Urothelium cell line (cell line): Measurements from ENCODE around the gene MYO1G.

Experiments
- DNase-seq: peaks from one replicate; pipeline ENCODE4 v3.0.0; 2011; ENCODE audit warnings: low spot score, mixed read lengths
- FAIRE-seq: peaks from 2 replicates; lab custom pipeline; 2011; peaks lifted over from hg19 to GRCh38; lab: Jason Lieb, UNC

Gene MYO1G

DNA sequence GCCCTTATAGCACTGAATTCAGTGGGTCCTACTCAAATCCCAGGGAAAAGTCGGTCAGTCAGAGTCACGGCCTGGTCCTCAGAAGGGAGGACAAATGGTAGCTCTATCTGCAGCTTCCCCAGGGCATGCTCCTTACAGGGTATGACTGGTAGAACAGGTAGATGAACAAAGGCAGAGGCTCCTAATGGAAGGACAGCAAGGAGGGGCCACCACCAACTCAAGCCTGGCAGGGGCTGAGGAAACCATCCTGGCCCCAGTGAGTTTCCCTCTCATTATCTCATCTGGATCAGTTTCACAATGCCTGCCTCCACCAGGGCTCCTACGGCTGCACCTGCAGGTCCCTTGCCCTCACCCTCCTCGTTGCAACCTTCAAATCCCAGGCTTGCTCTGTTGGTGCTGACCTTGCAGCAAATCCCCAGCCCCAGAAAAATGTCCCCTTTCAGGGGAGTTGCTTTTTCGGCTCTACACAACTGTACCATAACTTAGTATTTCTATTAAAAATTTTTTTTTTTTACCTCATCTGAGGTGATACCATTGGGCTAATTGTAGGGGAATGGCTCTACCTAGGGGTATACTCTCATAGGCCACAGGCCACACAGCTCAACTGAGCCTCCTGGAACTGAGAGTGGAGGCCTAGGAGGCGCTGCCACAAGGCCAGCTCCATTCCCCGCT, 2.4 kb upstream of the MYO1G start:
- no peak for FAIRE-seq
- no peak for DNase-seq

DNA sequence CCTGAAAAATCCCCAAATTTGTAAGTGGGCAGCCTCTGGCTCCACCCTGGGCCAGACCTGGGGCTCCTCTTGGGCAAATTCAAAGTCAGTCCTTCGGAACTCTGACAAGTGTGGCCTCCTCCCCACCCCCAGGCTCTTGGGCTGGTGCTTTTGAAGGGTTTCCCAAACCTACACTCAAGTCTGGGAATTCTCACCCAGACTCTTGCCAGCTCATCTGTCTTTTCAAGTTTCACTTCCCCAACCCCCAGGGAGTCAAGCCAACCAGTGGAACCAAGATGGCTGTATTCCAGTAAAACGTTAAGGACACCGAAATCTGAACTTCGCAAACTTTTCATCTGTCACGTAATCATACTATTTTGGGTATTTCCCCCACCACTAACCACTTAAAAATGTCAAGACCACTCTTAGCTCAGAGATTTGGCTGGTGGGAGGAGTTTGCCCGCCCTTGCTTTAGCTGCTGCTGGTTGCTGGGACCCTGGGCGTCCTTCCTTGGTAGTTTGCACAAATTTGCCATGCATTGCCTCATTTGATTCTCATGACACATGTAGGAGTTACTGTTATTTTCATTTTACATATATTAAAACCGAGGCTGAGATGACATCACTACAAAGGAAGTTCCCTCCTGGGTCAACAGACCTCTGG, 1.7 kb upstream of the MYO1G start:
- DNase-seq (no peak), FAIRE-seq (no peak)

DNA sequence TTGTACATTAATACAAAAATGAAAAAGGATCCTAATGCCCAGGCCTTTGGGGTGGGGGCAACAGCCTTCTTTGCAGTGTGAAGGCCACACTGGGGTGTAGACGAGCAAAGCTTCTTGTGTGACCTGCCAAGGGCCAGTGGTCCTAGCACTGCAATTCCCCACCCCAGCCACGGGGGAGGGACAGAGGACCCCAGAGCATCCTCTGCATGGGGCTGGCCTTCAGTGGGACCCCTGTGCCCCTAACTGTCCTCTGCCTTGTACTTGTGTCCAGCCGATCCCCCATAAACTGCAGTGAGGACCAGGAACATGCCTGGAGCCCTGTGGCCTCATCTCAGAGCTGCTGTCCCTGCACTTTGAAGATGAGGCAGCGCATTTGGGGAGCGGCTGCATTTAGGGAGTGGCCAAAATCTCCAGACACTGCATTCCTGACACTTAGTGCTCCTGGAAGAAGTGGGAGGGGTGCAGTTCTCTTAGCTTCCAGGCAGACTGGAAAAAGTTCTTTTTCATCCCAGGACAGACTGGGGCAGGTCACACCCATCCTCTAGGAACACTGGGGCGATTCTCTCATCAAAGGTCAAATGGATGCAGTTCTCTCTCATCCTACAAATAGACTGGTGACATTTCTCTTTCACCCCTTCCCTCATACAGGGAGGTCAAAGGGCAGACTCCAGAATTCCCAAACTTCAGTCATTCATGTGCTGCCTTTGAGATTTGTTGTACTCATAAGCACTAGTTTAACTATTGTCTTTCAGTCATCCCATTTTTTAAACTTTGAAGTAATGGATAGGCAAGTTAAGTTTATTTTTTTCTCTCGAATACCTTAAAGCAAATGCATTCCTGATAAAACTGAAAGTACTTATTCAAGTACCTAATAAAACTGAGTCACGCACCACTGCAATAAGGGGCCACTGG, 922 bp upstream of the MYO1G start:
- FAIRE-seq = no peak
- DNase-seq = no peak

DNA sequence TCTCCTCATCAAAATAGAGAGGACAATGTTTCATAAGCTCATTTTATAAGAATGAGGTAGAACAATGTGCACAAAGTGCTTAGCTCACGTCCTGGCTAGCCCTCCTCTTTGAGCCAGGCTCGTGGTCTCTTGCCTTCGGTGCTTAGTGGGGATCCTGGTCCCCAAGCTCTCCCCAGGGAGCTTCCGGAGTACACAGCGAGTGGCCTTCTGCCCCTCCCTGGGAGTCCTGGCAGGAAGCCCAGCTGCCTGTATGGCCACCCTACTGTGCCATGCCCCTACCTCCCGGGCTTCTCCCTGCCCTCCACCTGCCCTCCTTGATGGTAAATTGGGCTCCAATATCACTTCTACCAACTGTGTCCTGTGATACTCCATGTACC, 868 bp downstream of the MYO1G start:
- DNase-seq = no peak
- FAIRE-seq = no peak

DNA sequence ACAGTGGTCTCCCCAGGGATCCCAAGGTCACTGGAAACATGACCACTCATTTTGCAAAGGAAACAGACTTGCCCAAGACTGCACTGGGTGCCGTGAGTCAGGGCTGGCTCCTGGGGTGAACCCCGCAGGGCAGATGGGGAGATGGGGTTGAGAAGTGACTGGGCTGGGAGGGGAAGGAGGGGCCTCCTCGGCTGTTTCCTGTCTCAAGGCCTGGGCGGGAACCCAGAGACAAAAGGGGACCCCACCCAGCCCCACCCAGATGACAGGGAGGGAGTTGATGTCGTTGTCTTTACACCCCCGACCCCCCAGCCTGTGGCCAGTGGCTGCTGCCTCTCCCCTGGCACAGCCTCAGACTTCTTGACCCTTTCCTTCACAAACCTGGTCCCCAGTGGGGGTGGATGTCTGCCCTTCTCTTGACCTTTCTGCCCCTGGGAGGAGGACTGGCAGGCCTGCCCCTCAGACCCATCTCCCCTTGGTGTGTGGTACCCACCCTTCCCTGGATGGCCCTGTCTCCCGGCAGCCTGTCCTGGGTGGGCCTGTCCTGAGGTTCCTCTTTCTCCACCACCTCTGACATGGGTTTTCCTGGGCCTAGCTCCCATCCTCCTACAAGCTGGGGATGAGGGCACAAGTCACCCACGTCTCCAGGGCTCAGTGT, 1.4 kb downstream of the MYO1G start:
- FAIRE-seq (no peak), DNase-seq (no peak)

DNA sequence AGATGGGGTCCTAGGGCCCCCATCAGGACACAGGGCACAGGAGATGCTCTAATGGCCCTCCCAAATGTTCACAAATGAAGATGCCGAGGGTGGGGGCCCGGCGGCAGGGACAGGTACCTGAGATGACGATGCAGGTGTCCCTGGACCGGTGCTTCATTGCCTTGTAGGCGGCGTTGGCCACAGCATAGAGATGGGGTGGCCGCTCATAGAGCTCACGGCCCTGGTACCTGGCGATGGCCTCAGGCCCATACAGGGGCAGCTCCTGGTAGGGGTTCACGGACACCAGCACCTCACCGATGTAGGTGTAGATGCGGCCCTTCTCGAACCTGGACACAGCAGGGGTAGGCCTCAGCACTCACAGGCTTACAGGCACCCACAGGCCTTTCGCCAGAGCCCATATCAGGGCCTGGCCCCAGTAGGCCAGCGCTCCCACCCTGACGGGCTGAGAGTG, 2.0 kb downstream of the MYO1G start:
- FAIRE-seq = no peak
- no peak for DNase-seq

DNA sequence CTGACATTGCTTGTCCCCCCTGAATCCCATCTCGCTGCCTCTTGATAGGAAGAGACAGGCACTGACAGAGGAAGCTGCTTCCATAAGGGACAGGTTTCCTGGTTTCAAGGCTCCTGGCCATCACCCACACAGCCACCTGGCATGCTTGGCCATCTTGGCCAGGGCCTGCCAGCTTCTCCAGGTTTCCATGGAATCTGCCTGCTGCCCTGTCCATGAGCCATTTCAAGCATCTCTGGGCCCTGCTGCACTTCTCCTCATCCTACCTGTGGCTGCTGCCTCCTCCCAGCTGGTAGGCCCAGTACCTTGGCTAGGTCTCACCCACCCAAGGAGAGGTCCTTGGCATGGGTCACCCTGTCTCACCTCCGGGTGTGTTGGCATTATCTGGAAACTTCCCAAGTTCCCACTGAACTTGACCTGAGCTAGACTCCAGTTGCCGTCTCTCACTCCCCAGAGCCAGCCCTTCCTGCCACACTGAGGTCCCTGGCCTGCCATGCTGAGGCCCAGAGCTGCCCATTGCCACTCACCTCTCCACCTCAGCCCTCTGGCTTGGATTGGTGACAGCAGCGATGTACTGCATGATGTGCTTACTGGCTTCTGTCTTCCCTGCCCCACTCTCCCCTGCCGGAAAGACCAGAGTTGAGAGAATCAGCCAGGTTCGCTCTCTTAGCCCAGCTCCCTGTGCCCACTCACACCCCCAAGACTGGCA, 2.6 kb downstream of the MYO1G start:
- DNase-seq (no peak), FAIRE-seq (no peak)

DNA sequence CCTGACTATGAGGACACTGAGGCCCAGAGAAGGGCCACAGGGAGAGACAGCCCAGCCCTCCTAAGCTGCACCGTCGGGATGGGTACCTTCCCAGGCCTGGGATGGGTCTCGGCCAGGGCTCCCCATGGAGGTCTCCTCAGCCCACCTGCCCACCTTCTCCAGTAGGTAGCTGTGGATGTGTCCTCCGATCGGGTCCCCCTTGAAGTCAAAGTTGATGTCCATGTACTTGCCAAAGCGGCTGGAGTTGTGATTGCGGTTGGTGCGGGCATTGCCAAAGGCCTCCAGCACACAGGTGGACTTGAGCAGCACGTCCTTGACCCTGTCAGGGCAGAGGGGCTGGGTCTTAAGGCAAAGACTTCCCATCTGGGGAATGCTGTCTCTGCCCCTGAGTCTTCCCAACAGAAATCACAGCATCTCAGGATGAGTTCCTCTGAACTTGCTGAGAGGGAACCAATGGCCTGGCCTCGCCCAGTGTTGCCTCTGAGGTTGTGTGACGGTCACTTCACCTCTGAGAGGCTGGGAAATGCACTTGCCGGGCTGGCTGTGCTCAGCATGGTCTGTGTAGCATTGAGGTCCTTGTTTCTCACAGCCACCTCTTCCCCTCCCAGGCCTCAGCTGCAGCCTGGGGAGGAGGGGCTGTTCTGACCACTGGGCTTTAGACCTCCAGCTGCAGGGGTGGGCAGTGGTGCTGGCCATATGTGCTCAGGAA, 3.3 kb downstream of the MYO1G start:
- FAIRE-seq = no peak
- DNase-seq = no peak

DNA sequence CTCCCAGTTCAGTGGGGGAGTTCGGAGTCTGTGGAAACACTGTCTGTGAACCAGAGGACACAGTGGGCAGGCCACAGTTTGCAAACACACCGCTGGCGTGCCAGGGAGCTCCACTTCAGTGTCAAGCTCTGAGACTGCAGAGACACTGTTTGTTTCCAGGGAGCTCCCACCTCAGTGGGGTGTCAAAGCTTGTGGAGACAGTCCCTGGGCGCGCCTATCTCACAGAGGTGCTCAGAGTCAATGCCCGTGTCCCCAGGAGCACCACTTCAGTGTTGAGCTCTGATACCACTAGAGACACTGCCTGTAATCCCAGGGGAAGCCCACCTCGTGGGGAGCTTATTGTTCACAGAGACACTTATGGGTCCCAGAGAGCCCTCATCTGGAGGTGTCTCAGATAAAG, 4.3 kb downstream of the MYO1G start:
- FAIRE-seq (no peak), DNase-seq (no peak)

DNA sequence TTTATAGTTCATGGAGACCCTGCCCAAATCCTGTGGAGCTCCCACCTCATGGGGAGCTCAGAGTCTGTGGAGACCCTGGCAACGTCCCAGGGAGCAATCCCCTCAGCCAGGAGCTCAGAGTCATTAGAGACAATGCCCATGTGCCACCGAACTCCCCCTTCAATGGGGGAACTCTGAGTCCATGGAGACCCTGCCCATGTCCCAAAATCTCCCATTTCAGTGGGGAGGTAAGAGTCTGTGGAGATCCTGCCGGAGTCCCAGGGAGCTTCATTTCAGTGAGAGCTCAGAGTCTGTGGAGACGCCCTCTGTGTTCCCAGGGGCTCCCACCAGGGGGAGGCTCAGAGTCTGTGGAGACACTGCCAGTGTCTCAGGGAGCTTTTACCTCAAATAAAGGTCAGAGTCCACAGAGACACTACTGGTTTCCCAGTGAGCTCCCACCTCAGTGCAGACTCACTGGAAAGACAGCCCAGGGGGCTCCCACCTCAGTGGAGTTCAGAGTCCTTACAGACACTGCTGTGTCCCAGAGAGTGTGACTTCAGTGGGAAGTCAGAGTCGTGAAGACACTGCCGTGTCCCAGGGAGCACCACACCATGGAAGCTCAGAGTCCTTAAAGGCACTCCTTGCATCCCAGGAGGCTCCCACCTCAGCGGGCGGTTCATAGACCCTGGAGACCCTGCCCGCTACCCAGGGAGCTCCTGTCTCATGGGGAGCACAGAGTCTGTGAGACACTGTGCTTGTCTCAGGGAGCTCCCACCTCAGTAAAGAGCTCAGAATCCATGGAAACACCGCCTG, 5.0 kb downstream of the MYO1G start:
- no peak for DNase-seq
- no peak for FAIRE-seq

DNA sequence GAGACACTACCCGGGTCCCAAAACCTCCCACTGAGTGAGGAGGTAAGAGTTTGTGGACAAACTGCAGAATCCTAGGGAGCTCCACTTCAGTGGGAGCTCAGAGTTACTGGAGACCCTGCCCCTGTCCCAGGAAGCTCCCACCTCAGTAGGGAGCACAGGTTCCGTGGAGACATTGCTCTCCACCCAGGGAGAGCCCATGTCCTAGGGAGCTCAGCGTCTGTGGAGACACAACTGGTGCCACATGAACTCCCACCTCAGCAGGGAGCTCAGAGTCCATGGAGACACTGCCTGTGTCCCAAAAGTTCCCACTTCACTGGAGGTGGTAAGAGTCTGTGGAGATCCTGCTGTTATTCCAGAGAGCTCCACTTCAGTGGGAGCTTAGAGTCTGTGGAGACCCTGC, 6.3 kb downstream of the MYO1G start:
- no peak for DNase-seq
- FAIRE-seq = no peak

DNA sequence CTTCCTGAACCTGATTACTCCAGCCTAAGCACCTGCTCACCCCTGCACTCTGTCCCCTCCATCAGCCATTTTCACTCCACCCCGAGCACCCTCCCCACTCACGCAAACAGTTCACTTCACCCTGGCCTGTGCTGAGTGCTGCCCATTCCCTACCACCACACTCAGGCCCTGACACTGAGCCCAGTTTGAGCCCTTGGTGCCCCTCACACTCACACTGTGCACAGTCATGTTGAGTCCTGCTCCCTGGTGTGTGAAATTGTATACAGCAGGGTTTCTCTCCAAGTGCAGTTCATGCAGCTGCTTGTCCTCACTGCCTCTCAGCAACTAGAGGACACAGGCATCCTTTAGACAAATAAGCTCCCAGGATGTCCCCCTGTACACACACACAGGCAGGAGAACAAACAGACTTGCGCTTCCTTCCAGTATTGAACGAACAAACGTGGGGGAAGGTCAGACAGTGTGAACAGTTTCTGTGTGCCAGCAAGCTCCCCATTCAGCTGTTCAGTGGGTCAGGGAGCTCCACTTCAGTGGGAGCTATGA, 6.8 kb downstream of the MYO1G start:
- no peak for DNase-seq
- FAIRE-seq = peak; percentile 55

DNA sequence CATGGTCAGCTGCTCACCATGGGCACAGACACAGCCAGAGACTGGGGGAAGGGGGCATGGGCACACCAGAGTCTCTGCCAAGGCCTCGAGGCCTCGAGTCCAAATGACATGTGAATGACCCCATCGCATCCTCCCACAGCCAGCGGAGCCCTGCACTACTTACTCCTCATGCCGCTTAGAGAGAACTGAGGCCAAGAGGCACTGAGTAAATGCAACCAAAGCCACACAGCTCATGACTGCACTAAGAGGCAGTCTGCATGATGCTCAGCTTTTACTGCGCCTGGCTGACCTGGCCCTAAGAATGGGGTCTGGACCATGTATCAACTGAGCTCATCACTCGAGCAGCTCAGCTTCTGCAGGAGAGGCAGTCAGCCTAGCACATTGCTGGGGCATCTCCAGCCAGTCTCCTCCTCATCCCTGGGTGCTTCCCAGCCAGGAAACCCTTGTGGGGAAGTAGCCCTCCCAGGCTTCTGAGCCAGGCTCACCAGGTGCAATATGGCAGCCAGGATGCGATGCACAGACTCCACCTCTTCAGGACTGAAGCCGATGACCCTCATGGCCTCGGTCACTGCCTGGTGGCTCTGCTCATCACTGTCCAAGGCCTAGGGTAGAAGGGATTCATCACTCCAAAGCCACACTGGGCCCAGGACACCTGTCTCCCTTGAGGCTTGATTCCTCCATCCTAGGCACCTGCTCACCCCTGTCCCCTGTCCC, 7.5 kb downstream of the MYO1G start:
- DNase-seq (no peak), FAIRE-seq (peak; percentile 50)

DNA sequence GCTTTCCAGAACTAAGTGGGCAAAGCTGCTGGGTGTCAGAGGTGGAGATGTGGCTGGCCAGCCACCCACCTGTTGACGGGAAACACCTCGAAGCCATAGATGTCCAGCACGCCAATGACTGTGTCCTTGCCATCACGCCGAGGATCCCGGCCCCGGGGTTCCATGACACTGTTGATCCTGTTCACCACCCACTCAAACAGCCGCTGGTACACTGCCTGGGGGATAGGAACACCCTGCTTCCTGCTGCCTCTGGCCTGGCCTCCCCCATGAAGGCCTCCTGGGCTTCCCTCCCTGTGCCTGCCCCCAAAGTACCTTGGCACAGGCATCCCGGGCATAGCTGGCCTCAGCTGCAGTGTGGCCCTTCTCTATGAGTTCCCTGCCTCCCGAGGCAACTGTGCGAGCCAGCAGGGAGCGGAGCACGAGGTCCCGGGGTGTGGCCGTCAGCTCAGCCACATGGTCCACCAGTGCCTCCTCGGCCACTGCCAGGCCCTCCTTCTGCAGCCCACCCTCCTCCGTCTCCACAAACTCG, 8.2 kb downstream of the MYO1G start:
- DNase-seq (no peak), FAIRE-seq (no peak)

DNA sequence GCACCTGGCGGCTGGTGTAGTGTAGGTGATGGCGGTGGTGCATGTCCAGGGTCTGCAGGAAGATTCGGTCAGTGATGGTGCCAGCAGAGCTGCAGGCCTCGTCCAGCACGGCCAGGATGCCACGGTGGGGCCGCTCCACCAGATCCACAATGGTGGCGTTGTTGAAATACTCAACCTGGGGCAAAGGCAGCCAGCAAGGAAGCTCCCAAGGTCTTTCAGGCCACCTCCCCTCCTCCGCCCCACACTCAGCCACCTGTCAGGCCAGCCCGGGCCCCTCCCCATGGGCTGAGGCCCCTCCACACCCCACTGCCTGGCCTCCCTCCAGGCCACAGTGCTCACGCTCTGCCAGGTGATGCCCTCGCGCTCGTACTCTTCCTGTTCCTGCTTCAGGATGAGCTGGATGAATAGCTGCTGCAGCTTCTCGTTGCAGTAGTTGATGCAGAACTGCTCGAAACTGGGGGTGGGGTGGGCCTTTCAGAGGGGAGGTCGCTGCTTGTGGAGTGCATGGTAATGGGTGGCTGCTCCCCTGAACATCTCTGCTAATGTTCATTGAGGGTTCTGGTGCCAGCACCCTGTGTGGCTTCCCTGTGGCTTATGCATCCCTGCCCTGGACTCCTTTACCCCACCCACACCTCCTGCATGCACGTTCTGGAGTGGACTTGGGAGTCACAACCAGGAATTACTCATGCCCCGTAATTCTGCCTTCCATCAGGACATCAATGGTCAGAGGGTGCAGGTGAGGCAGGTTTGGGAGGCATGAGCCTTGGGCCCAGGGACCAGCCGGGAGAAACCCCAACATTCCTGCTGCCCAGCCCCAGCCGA, 8.9 kb downstream of the MYO1G start:
- FAIRE-seq = no peak
- DNase-seq = no peak

DNA sequence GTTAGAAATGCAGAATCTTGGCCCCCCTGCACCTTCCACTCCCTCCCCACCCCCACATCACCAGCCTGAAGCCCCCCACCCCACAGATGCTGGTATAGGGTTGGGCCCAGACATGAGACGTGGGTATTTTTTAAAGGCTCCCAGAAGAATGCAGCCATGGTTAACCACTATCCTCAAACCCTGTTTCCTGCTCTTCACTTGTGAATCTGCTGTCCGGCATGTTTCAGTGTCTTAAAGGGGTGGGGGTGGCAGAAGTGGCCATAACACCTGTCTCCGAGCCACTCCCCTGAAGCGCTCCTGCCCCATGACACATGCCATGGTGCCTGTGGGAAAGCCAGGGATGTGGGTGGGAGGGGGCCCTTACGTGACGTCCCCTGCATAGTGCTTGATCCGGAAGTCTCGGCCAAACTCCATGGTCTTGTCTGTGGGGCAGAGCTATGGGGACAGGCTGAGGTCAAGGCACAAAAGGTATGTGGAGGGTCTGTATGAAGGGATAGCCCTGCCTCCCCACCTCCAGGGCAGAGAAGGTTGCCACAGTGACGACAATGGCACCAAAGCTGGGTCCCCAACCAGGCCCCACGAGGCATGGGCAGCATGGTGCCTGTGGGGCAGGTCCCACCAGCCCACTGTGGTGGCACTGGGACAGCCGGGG, 9.6 kb downstream of the MYO1G start:
- FAIRE-seq = no peak
- no peak for DNase-seq
